Measurements from ENCODE around the gene THBS4.
"Not testable (repeated sequence)": the region's sequence is repeated elsewhere in the genome, so short reads cannot be mapped to it uniquely, and the experiment has no call there.

Gene THBS4

DNA sequence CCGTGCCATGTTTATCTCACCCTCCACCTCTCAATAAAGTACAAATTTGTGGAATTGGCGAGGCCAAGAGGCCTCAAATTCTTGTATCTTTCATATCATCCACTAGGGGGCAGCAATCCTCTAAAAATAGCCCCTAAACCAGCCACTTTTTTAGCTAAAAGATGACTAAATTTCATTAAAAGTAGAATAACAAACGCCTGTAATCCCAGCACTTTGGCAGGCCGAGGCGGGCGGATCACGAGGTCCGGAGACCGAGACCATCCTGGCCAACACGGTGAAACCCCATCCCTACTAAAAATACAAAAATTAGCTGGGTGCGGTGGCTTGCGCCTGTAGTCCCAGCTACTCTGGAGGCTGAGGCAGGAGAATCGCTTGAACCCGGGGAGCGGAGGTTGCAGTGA, 56.6 kb downstream of the THBS4 start:
- H3K36me3 ChIP-seq (ENCODE audit: control insufficient read depth, insufficient read depth, low read length); H3K4me2 ChIP-seq (ENCODE audit: low read length); H3K79me2 ChIP-seq; H2AFZ ChIP-seq; H3K4me1 ChIP-seq; H3K27me3 ChIP-seq (ENCODE audit: control insufficient read depth, insufficient read depth, low read length); H3K27ac ChIP-seq; H3K9ac ChIP-seq; H3K9me3 ChIP-seq (ENCODE audit: control insufficient read depth, low read length); H3K4me3 ChIP-seq (ENCODE audit: low read depth, low read length): not testable (repeated sequence)
- TF ChIP-seq, protein P1, sequence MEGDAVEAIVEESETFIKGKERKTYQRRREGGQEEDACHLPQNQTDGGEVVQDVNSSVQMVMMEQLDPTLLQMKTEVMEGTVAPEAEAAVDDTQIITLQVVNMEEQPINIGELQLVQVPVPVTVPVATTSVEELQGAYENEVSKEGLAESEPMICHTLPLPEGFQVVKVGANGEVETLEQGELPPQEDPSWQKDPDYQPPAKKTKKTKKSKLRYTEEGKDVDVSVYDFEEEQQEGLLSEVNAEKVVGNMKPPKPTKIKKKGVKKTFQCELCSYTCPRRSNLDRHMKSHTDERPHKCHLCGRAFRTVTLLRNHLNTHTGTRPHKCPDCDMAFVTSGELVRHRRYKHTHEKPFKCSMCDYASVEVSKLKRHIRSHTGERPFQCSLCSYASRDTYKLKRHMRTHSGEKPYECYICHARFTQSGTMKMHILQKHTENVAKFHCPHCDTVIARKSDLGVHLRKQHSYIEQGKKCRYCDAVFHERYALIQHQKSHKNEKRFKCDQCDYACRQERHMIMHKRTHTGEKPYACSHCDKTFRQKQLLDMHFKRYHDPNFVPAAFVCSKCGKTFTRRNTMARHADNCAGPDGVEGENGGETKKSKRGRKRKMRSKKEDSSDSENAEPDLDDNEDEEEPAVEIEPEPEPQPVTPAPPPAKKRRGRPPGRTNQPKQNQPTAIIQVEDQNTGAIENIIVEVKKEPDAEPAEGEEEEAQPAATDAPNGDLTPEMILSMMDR (IDR thresholded peaks at IDR 0.05): peak; percentile 85

DNA sequence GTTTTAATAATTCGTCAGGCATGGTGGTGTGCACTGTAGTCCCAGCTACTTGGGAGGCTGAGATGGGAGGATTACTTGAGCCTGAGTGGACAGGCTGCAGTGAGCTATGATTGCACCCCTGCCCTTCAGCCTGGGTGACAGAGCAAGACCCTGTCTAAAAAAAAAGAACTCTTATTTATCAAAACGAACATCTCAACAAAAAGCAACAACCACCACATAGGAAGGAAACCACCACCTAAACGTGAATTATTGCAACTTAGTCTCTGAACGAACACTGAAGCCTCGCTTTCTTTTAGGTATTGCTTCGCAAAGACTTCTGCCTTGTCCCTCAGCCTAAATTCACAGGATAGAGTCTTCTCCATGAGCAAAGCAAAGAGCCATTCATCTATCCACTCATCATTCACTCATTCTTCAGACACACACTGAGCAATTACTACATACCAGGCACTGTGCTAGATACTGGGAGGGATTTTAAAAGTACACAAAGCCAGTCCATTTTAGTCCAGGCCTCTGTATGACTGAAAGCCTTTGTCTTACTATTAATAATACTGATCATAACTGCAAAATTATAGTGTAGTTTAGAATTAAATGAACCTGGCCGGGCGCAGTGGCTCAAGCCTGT, 57.4 kb downstream of the THBS4 start:
- H3K79me2 ChIP-seq: no peaks in the 10 kb centered on the region
- no peaks in the 10 kb centered on the region for H3K36me3 ChIP-seq (ENCODE audit: control insufficient read depth, insufficient read depth, low read length)
- TF ChIP-seq, protein P1 (IDR thresholded peaks at IDR 0.05): no peak
- no peaks in the 10 kb centered on the region for H3K27me3 ChIP-seq (ENCODE audit: control insufficient read depth, insufficient read depth, low read length)
- H3K4me3 ChIP-seq (ENCODE audit: low read depth, low read length): no peak overlapping the region
- no peaks in the 10 kb centered on the region for H3K9me3 ChIP-seq (ENCODE audit: control insufficient read depth, low read length)
- no peak overlapping the region for H2AFZ ChIP-seq
- no peaks in the 10 kb centered on the region for H3K4me1 ChIP-seq
- no peak overlapping the region for H3K4me2 ChIP-seq (ENCODE audit: low read length)
- no peak overlapping the region for H3K9ac ChIP-seq
- no peak overlapping the region for H3K27ac ChIP-seq

DNA sequence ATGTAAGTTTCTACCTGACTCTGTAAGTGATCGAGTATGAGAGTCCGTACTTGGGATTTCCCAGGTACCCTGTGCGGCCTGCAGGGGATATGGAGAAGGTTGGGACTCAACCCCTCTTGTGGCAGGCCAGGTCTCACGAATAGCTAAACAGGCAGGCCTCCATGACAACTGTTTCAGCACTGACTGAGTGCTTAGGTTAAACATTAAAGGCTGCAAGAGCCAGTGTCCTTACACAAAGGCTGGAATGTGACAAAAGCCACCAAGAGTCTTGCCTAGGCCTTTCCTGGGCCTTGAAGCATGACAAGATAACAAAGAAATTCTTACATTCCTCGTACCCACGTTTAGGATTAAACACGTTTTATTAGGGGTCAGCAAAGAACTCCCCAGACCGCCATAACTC, 58.6 kb downstream of the THBS4 start:
- Histone ChIP-seq H3K27ac (no peak overlapping the region), H3K4me2 (ENCODE audit: low read length) (no peak overlapping the region), H3K4me1 (no peaks in the 10 kb centered on the region), H3K27me3 (ENCODE audit: control insufficient read depth, insufficient read depth, low read length) (no peaks in the 10 kb centered on the region), H2AFZ (peak overlapping the region; percentile 34), H3K9me3 (ENCODE audit: control insufficient read depth, low read length) (no peaks in the 10 kb centered on the region), H3K36me3 (ENCODE audit: control insufficient read depth, insufficient read depth, low read length) (no peaks in the 10 kb centered on the region), H3K9ac (no peak overlapping the region), H3K4me3 (ENCODE audit: low read depth, low read length) (no peak overlapping the region), H3K79me2 (no peaks in the 10 kb centered on the region)
- TF ChIP-seq, protein P1 (IDR thresholded peaks at IDR 0.05): no peak

DNA sequence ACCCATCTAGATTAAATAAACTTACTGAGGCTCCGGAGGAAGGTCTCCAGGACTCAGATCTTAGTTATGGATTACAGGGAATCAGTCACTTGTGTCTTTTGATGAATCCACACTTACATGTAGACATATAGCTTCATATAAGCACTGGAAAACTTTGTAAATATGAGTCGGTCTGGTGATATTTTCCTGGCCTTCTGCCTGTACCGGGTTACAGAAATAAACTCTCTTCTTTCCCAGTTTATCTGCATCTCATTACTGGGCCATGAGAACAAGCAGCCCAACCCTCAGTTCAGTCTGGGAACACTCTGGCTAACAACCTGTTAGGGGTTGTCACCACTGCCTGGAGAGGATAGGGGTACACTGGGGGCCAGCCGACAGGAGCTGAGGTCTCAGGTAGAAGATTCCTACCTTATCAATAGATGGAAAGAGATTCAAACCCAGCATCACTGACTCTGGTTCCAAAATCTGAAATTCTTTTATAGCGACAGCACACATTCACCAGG, 59.1 kb downstream of the THBS4 start:
- peak overlapping the region; percentile 34 for H2AFZ ChIP-seq
- no peak overlapping the region for H3K4me2 ChIP-seq (ENCODE audit: low read length)
- no peak overlapping the region for H3K4me3 ChIP-seq (ENCODE audit: low read depth, low read length)
- H3K4me1 ChIP-seq: no peaks in the 10 kb centered on the region
- TF ChIP-seq, protein P1 (IDR thresholded peaks at IDR 0.05): no peak
- no peaks in the 10 kb centered on the region for H3K27me3 ChIP-seq (ENCODE audit: control insufficient read depth, insufficient read depth, low read length)
- H3K9ac ChIP-seq: no peak overlapping the region
- no peak overlapping the region for H3K27ac ChIP-seq
- no peaks in the 10 kb centered on the region for H3K79me2 ChIP-seq
- no peaks in the 10 kb centered on the region for H3K9me3 ChIP-seq (ENCODE audit: control insufficient read depth, low read length)
- H3K36me3 ChIP-seq (ENCODE audit: control insufficient read depth, insufficient read depth, low read length): no peaks in the 10 kb centered on the region

DNA sequence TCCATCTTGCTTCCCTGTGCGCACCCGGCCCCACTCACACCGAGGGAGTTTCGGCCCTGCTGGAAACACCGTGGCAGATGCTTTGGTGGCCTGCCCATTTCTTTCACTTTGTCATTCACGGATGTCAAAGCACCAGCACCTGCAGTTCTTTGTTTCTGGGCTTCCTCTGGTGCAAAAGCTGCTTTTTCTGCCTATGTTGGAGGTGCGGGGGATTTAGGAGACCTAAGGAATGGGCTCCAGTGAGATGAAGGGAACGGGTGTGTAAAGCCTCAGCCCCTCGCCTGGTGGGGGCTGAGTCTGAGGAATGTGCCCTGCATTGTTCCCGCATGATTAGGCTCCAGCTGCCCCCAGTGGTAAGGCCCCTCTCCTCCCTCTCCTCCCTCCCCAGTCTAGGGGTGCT, 62.3 kb downstream of the THBS4 start:
- no peak overlapping the region for H3K4me2 ChIP-seq (ENCODE audit: low read length)
- H3K9me3 ChIP-seq (ENCODE audit: control insufficient read depth, low read length): no peaks in the 10 kb centered on the region
- H3K27ac ChIP-seq: no peak overlapping the region
- H3K36me3 ChIP-seq (ENCODE audit: control insufficient read depth, insufficient read depth, low read length): no peaks in the 10 kb centered on the region
- H3K9ac ChIP-seq: no peak overlapping the region
- TF ChIP-seq, protein P1 (IDR thresholded peaks at IDR 0.05): no peak
- H3K27me3 ChIP-seq (ENCODE audit: control insufficient read depth, insufficient read depth, low read length): no peaks in the 10 kb centered on the region
- H3K79me2 ChIP-seq: no peaks in the 10 kb centered on the region
- H3K4me3 ChIP-seq (ENCODE audit: low read depth, low read length): no peak overlapping the region
- H3K4me1 ChIP-seq: no peaks in the 10 kb centered on the region
- H2AFZ ChIP-seq: no peak overlapping the region
